ENCODE data around the gene MCMBP. TPM values are rescaled to one million over a fixed set of nuclear protein-coding genes. Genes with fewer than 3 reads are reported as not detected.

The MCMBP gene
- total RNA-seq, 2 experiments from 2014 or later = 120 to 121 TPM

DNA sequence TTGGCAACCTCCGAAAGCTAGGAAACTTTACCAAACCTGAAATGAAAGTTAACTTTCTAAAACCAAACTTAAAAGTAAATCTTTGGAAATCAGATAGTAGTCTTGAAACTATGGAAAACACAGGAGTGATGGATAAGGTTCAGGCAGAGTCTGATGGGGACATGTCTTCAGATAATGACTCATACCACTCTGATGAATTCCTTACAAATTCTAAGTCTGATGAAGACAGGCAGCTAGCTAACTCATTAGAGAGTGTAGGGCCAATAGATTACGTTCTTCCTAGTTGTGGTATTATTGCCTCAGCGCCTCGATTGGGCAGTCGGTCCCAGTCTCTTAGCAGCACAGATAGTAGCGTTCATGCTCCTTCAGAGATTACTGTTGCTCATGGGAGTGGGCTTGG lies 45.9 kb downstream of the MCMBP start:
- DNase-seq = no peak
- H3K4me1 Mint-ChIP-seq = no peaks in the 10 kb centered on the region
- no peak overlapping the region for H3K27ac Mint-ChIP-seq
- H3K4me3 Mint-ChIP-seq = no peak overlapping the region
- no peaks in the 10 kb centered on the region for H3K9me3 Mint-ChIP-seq
- H3K36me3 Mint-ChIP-seq = peaks cover 24% of the 10 kb centered on the region
- H3K27me3 Mint-ChIP-seq = no peaks in the 10 kb centered on the region

GRCh38 chr10:119824299-119824698 lies 48.3 kb downstream of the MCMBP start:
- Mint-ChIP-seq H3K9me3 (no peaks in the 10 kb centered on the region), H3K36me3 (peaks cover 19% of the 10 kb centered on the region), H3K27me3 (no peaks in the 10 kb centered on the region), H3K27ac (no peak overlapping the region), H3K4me1 (no peaks in the 10 kb centered on the region), H3K4me3 (no peak overlapping the region)
- no peak for DNase-seq

- Mint-ChIP-seq H3K4me1 (no peaks in the 10 kb centered on the region), H3K27ac (no peak overlapping the region), H3K27me3 (no peaks in the 10 kb centered on the region), H3K9me3 (no peaks in the 10 kb centered on the region), H3K4me3 (no peak overlapping the region), H3K36me3 (peaks cover 21% of the 10 kb centered on the region)
- no peak for DNase-seq
These were observed 51.5 kb downstream of the MCMBP start for GRCh38 chr10:119821182-119821581.

DNA sequence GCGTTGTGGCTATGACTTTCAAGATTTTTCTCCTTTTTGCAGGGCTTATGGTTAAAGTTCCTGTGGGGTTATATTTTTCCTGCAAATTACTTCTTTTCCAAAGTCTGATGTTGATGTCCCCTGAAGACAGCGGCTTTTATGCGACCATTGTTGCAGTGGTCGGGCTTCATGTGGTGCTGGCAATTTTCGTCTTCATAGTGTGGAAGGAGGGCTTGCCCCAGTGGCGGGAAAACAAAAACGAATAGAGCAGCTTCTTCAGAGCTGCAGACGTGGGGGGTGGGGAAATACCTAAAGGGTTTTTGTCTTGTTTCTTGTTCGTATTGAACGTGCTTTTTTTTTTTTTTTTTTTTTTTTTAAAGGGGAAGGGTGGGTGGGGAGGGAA lies 53.8 kb downstream of the MCMBP start:
- no peak for DNase-seq
- Mint-ChIP-seq H3K27ac (no peak overlapping the region), H3K27me3 (no peaks in the 10 kb centered on the region), H3K9me3 (no peaks in the 10 kb centered on the region), H3K4me1 (no peaks in the 10 kb centered on the region), H3K36me3 (peaks cover 26% of the 10 kb centered on the region), H3K4me3 (no peak overlapping the region)

- no peaks in the 10 kb centered on the region for H3K9me3 Mint-ChIP-seq
- H3K27ac Mint-ChIP-seq = no peak overlapping the region
- no peaks in the 10 kb centered on the region for H3K27me3 Mint-ChIP-seq
- DNase-seq = peak; percentile 16
- no peaks in the 10 kb centered on the region for H3K4me1 Mint-ChIP-seq
- peaks cover 24% of the 10 kb centered on the region for H3K36me3 Mint-ChIP-seq
- H3K4me3 Mint-ChIP-seq = no peak overlapping the region
These were observed 54.4 kb downstream of the MCMBP start for GRCh38 chr10:119817991-119818888.

- no peak for DNase-seq
- Mint-ChIP-seq H3K4me3 (no peak overlapping the region), H3K36me3 (peaks cover 24% of the 10 kb centered on the region), H3K27me3 (no peaks in the 10 kb centered on the region), H3K4me1 (no peaks in the 10 kb centered on the region), H3K9me3 (no peaks in the 10 kb centered on the region), H3K27ac (no peak overlapping the region)
These were observed 57.0 kb downstream of the MCMBP start for GRCh38 chr10:119815671-119816070.

DNA sequence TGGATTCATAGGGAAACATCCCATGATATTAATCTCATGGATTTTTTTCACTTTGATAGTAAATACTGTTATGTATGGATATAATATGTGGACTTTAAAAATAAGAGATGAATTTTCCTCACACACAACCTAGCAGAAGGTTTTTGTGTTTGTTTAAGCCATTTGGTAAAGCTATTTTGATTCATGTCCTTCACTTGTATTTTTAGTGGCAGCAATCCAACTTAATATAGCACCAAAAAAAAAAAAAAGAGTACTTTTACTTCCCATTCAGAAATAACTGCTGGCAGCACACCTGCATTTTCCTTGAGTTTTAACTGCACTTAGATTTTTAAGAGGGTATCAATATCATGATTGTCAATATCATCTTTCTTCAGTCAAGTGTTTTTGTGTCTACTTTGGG lies 60.0 kb downstream of the MCMBP start:
- Mint-ChIP-seq H3K4me3 (no peak overlapping the region), H3K9me3 (no peaks in the 10 kb centered on the region), H3K27ac (no peak overlapping the region), H3K36me3 (peaks cover 18% of the 10 kb centered on the region), H3K27me3 (no peaks in the 10 kb centered on the region), H3K4me1 (no peaks in the 10 kb centered on the region)
- DNase-seq = no peak

- no peak overlapping the region for H3K4me3 Mint-ChIP-seq
- H3K36me3 Mint-ChIP-seq = peaks cover 12% of the 10 kb centered on the region
- no peaks in the 10 kb centered on the region for H3K9me3 Mint-ChIP-seq
- H3K27ac Mint-ChIP-seq = no peak overlapping the region
- H3K27me3 Mint-ChIP-seq = no peaks in the 10 kb centered on the region
- no peaks in the 10 kb centered on the region for H3K4me1 Mint-ChIP-seq
- DNase-seq = no peak
These were observed 61.5 kb downstream of the MCMBP start for GRCh38 chr10:119811122-119811521.

DNA sequence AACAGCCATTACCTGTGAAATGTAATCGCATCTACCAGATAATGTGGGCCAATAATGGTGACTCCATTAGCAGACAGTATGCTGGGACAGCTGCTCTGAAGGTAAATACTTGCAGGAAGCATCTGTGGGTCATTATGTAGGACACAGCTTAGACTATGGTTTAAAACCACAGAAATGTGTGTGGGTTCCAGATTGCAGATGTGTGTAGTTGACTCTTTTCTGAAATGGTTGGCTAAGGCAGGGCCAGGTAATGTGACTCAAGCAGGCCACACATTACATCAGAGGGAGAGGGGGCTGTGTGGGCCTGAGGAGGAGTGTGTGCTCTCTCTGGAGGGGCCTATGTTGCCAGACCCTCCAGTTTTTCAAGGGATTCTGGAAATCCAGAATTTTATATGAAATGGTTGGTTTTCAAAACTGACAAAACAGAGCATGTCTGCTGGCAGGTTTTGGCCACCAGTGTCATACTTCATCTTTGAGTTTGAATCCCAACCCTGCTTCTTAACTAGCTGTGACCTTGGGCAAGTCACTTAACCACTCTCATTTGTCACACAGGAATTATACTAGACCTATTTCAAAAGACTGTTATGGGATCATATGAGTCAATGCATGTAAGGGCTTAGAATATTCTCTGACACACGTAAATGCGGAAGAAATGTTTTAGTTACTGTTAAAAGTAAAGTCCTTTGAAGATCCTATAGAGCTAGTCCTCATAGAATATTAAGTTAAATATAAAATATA lies 64.5 kb downstream of the MCMBP start:
- H3K4me3 Mint-ChIP-seq = no peak overlapping the region
- DNase-seq = no peak
- no peaks in the 10 kb centered on the region for H3K27me3 Mint-ChIP-seq
- H3K27ac Mint-ChIP-seq = no peak overlapping the region
- no peaks in the 10 kb centered on the region for H3K9me3 Mint-ChIP-seq
- no peaks in the 10 kb centered on the region for H3K4me1 Mint-ChIP-seq
- peaks cover 14% of the 10 kb centered on the region for H3K36me3 Mint-ChIP-seq

DNA sequence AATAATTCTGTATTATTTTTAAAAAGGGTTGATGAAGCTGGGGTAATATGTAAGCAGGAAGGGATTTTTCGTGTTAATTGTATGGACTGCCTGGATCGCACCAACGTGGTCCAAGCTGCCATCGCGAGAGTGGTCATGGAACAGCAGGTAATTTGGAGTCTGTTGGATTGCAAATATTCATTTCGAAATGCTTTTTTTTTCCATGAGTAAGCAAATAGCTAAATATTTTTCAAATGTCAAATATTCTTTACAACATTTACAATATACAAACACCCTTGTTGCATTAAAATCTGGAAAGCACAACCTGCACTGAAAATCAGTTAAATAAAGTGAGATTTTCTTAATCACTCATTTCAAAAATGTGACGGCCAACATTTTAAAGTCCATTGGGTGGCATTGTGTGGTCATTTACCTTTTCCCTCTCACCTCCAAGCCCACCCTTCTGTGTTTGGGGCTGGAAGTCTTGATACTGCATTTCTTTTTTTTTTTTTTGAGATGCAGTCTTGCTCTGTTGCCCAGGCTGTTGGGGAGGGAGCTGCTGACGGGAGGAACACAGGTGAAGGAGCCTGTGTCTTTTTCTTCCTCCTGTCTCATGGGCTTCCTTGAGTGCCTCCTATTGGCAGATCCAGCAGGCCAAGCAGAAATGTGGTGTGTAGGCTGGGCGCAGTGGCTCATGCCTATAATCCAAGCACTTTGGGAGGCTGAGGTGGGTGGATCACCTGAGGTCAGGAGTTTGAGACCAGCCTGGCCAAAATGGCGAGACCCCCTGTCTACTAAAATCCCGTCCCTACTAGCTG lies 66.1 kb downstream of the MCMBP start:
- no peaks in the 10 kb centered on the region for H3K4me1 Mint-ChIP-seq
- peaks cover 14% of the 10 kb centered on the region for H3K36me3 Mint-ChIP-seq
- no peak overlapping the region for H3K4me3 Mint-ChIP-seq
- DNase-seq = no peak
- no peak overlapping the region for H3K27ac Mint-ChIP-seq
- H3K27me3 Mint-ChIP-seq = no peaks in the 10 kb centered on the region
- no peaks in the 10 kb centered on the region for H3K9me3 Mint-ChIP-seq

DNA sequence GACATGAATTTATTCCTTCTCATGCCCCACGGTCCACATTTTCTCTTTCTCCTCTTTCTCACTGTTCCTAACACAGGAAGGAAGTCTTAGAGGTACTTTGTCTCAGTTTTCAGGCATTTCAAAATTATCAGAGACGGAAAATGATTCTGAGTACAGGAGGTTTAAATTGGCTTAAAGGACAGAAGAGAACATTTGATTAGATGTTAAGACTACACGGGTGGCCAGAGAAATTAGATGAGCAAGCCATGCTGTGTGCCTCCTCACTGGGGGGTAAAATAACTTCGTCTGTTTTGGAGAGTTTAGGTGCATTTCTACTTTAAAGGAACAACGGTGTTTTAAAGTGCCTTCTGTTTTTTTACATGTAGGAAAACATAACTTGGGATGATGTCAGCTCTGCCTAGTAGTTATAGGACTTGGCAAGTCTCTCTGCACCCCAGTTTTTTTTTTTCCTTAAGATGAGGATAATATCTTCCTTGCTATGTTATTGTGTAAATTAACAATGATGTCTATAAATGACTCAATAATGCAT lies 66.9 kb downstream of the MCMBP start:
- Mint-ChIP-seq H3K27me3 (no peaks in the 10 kb centered on the region), H3K27ac (no peak overlapping the region), H3K9me3 (no peaks in the 10 kb centered on the region), H3K4me1 (no peaks in the 10 kb centered on the region), H3K4me3 (no peak overlapping the region), H3K36me3 (peaks cover 14% of the 10 kb centered on the region)
- no peak for DNase-seq

- no peaks in the 10 kb centered on the region for H3K27me3 Mint-ChIP-seq
- no peak for DNase-seq
- H3K27ac Mint-ChIP-seq = no peak overlapping the region
- H3K9me3 Mint-ChIP-seq = no peaks in the 10 kb centered on the region
- H3K4me1 Mint-ChIP-seq = no peaks in the 10 kb centered on the region
- no peak overlapping the region for H3K4me3 Mint-ChIP-seq
- H3K36me3 Mint-ChIP-seq = peaks cover 14% of the 10 kb centered on the region
These were observed 69.4 kb downstream of the MCMBP start for GRCh38 chr10:119803264-119803663.

- no peaks in the 10 kb centered on the region for H3K27me3 Mint-ChIP-seq
- H3K27ac Mint-ChIP-seq = no peak overlapping the region
- H3K36me3 Mint-ChIP-seq = peaks cover 16% of the 10 kb centered on the region
- no peaks in the 10 kb centered on the region for H3K9me3 Mint-ChIP-seq
- DNase-seq = no peak
- H3K4me1 Mint-ChIP-seq = no peaks in the 10 kb centered on the region
- H3K4me3 Mint-ChIP-seq = no peak overlapping the region
These were observed 70.6 kb downstream of the MCMBP start for GRCh38 chr10:119801998-119802538.

DNA sequence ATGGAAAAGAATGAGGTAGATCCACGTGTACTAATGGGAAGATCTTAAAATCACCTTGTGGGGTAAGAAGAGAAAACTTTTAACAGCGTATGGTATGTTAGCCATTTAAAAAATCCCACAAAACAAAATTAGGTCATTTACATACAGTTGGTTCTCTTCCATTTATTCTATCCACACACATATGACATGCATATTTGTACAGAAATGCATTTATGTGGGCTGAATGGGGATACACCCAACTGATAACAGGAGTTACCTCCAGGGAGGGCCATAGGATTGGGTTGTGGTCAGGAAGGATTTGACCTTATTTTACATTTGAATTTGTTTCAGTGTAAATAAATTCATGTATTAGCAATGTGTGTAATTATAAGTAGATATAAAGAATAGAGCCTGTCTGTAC lies 71.5 kb downstream of the MCMBP start:
- Mint-ChIP-seq H3K4me3 (no peak overlapping the region), H3K4me1 (no peaks in the 10 kb centered on the region), H3K27me3 (no peaks in the 10 kb centered on the region), H3K9me3 (no peaks in the 10 kb centered on the region), H3K36me3 (peaks cover 17% of the 10 kb centered on the region), H3K27ac (no peak overlapping the region)
- DNase-seq = no peak

DNA sequence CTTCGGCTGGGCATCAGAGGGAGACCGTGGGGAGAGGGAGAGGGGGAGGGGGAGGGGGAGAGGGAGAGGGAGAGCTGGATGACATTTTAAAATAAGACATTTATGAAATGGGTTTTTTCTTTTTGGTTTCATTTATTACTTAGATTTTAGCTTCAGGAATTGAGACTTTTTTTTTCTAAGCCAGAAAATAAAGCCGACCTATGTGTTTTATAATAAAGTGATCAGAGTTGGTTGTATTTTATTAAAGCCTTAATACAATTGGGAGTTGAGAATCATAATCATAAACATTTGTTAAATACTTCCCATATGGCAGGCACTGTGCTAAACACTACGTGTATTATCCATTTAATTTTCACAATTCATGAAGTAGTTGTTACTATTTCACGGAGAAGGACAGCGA lies 76.6 kb downstream of the MCMBP start:
- H3K9me3 Mint-ChIP-seq = no peaks in the 10 kb centered on the region
- H3K4me3 Mint-ChIP-seq = no peak overlapping the region
- H3K36me3 Mint-ChIP-seq = peaks cover 9% of the 10 kb centered on the region
- no peaks in the 10 kb centered on the region for H3K27me3 Mint-ChIP-seq
- DNase-seq = no peak
- H3K27ac Mint-ChIP-seq = no peak overlapping the region
- H3K4me1 Mint-ChIP-seq = peaks cover 6% of the 10 kb centered on the region
